HepG2 (cell line): ENCODE results near the gene RASSF4. TPM values are rescaled to one million over a fixed set of nuclear protein-coding genes. Genes with fewer than 3 reads are reported as not detected.

Source experiments
- ATAC-seq: fragments of 200-7000 bp; cut with Tn5 transposase; 3 replicates; pipeline ENCODE4 v1.9.1; 2020; ENCODE audit warnings: mild to moderate bottlenecking, moderate library complexity
- BruUV-seq: library from RNA; stranded (reverse); fragments of 400-500 nt; replicated peaks from 2 replicates; lab custom pipeline; 2021; lab: Mats Ljungman, UMichigan
- CTCF ChIA-PET: fragments of 300-600 bp; formaldehyde crosslinking; extraction: SDS; loops from one replicate; lab custom pipeline; 2021; ENCODE audit warnings: low total read pairs, inconsistent platforms, low intra/inter-chr PET ratio; lab: Yijun Ruan, JAX
- POLR2A ChIA-PET: fragments of 350-600 bp; sonication (Branson Sonifier 250); formaldehyde crosslinking; loops from one replicate; lab custom pipeline; 2020; ENCODE audit warnings: antibody characterized with exemption, inconsistent platforms; lab: Yijun Ruan, JAX
- DNase-seq: peaks from one replicate; pipeline ENCODE4 v3.0.0-alpha.2; 2015; ENCODE audit warnings: low spot score
- FAIRE-seq: peaks from 3 replicates; lab custom pipeline; 2011; peaks lifted over from hg19 to GRCh38; lab: Jason Lieb, UNC
- H2AFZ ChIP-seq: one replicate; pipeline ENCODE4 v1.6.1; 2011; ENCODE audit warnings: low read length, inconsistent platforms
- H3K27ac ChIP-seq: fragments of 300-600 bp; 3 replicates; pipeline ENCODE4 v1.8.0; 2011; ENCODE audit warnings: mixed run types, mild to moderate bottlenecking, mixed read lengths, low read length, inconsistent platforms; ENCODE audit not compliant: insufficient read depth; ENCODE audit errors: extremely low read length
- H3K27me3 ChIP-seq, 2 experiments: fragments of 200-600 bp in 1 of 2; 2 replicates in 1 of 2; 3 replicates in 1 of 2; pipeline versions ENCODE4 v1.6.0 to v1.8.0; 2011; ENCODE audit warnings: low read length in 2 of 2, mild to moderate bottlenecking in 2 of 2, moderate library complexity in 2 of 2, inconsistent platforms in 1 of 2; ENCODE audit not compliant: insufficient read depth in 2 of 2, control insufficient read depth in 1 of 2
- H3K36me3 ChIP-seq, 2 experiments: fragments of 200-600 bp in 1 of 2; replicated peaks in 1 of 2; 2 replicates in 1 of 2; 3 replicates in 1 of 2; pipeline versions ENCODE4 v1.5.1 to v1.8.0; 2011; ENCODE audit warnings: low read length in 2 of 2, inconsistent platforms in 1 of 2; ENCODE audit not compliant: insufficient read depth in 2 of 2, control insufficient read depth in 1 of 2
- H3K4me1 ChIP-seq: 2 replicates; pipeline ENCODE4 v1.5.1; 2012; ENCODE audit warnings: low read length, inconsistent platforms; ENCODE audit not compliant: insufficient read depth
- H3K4me2 ChIP-seq: 2 replicates; pipeline ENCODE4 v1.6.0; 2011; ENCODE audit warnings: low read depth, low read length, inconsistent platforms
- H3K4me3 ChIP-seq, 3 experiments: fragments of 200-600 bp in 1 of 3; sonication (generic), shearing (Covaris generic) in 1 of 3; replicated peaks in 1 of 3; 2 replicates each; pipeline ENCODE4 v1.5.1; 2011 to 2016; ENCODE audit warnings: low read length in 3 of 3, inconsistent platforms in 2 of 3, low read depth in 2 of 3, mild to moderate bottlenecking in 2 of 3, control low read depth in 1 of 3, mixed read lengths in 1 of 3; ENCODE audit not compliant: insufficient read depth in 1 of 3
- H3K79me2 ChIP-seq: one replicate; pipeline ENCODE4 v1.6.1; 2011; ENCODE audit warnings: low read length, inconsistent platforms; ENCODE audit not compliant: insufficient read depth
- H3K9ac ChIP-seq: 2 replicates; pipeline ENCODE4 v1.6.0; 2011; ENCODE audit warnings: mild to moderate bottlenecking, low read depth, low read length, inconsistent platforms; ENCODE audit not compliant: insufficient read depth
- H3K9me3 ChIP-seq: 2 replicates; pipeline ENCODE4 v1.5.1; 2012; ENCODE audit warnings: mild to moderate bottlenecking, low read length
- H4K20me1 ChIP-seq: 2 replicates; pipeline ENCODE4 v1.6.0; 2011; ENCODE audit warnings: inconsistent platforms, mild to moderate bottlenecking, low read length, moderate library complexity; ENCODE audit not compliant: insufficient read depth
- BCL6 ChIP-seq: IDR thresholded peaks from 2 replicates; pipeline ENCODE4 v1.6.1; 2016; ENCODE audit warnings: missing genetic modification reagents, missing compliant biosample characterization
- CBX1 ChIP-seq: IDR thresholded peaks from one replicate; pipeline ENCODE4 v1.6.1; 2016; ENCODE audit warnings: antibody characterized with exemption, low read depth
- CTCF ChIP-seq: sonication (generic); formaldehyde crosslinking; IDR thresholded peaks from 2 replicates; pipeline ENCODE4 v1.5.0; 2020; ENCODE audit warnings: mild to moderate bottlenecking, missing genetic modification reagents, moderate library complexity
- ELK4 ChIP-seq: sonication (generic); formaldehyde crosslinking; IDR thresholded peaks from 2 replicates; pipeline ENCODE4 v1.9.0; 2021; ENCODE audit warnings: missing genetic modification reagents, borderline replicate concordance
- ERF ChIP-seq: IDR thresholded peaks from 2 replicates; pipeline ENCODE4 v1.6.1; 2018; ENCODE audit warnings: missing biosample characterization, missing genetic modification reagents
- FOSL1 ChIP-seq: sonication (generic); formaldehyde crosslinking; IDR thresholded peaks from 2 replicates; pipeline ENCODE4 v1.9.0; 2021; ENCODE audit warnings: missing genetic modification reagents, borderline replicate concordance
- HES4 ChIP-seq: sonication (generic); formaldehyde crosslinking; IDR thresholded peaks from 2 replicates; pipeline ENCODE4 v1.9.0; 2021; ENCODE audit warnings: mild to moderate bottlenecking, missing genetic modification reagents, borderline replicate concordance
- ISX ChIP-seq: sonication (generic); formaldehyde crosslinking; conservative IDR thresholded peaks from 2 replicates; pipeline ENCODE4 v1.5.0; 2020; ENCODE audit warnings: missing genetic modification reagents
- MED1 ChIP-seq: sonication (generic); formaldehyde crosslinking; IDR thresholded peaks from 2 replicates; pipeline ENCODE4 v1.4.0; 2020; ENCODE audit warnings: missing genetic modification reagents
- NFE2L1 ChIP-seq: sonication (generic); formaldehyde crosslinking; IDR thresholded peaks from 2 replicates; pipeline ENCODE4 v1.4.0; 2020; ENCODE audit warnings: missing genetic modification reagents, mild to moderate bottlenecking, borderline replicate concordance
- RARA ChIP-seq: IDR thresholded peaks from 2 replicates; pipeline ENCODE4 v1.6.1; 2016; ENCODE audit warnings: missing genetic modification reagents, missing compliant biosample characterization
- SMARCC2 ChIP-seq: fragments of 450-650 bp; IDR thresholded peaks from 2 replicates; pipeline ENCODE4 v1.6.1; 2017; ENCODE audit warnings: antibody characterized with exemption, mild to moderate bottlenecking
- SOX13 ChIP-seq, 3 experiments: fragments of 450-650 bp in 1 of 3; sonication (generic) in 1 of 3; formaldehyde crosslinking in 1 of 3; IDR thresholded peaks in 2 of 3; conservative IDR thresholded peaks in 1 of 3; 2 replicates each; pipeline versions ENCODE4 v1.5.0 to v1.6.1; 2016 to 2020; ENCODE audit warnings: antibody characterized with exemption in 1 of 3, mild to moderate bottlenecking in 1 of 3, missing compliant biosample characterization in 1 of 3, missing genetic modification reagents in 1 of 3, moderate library complexity in 1 of 3
- TGIF2 ChIP-seq: IDR thresholded peaks from 2 replicates; pipeline ENCODE4 v1.6.1; 2016; ENCODE audit warnings: control low read depth, missing compliant biosample characterization
- ZNF232 ChIP-seq: sonication (generic); formaldehyde crosslinking; IDR thresholded peaks from 2 replicates; pipeline ENCODE4 v1.4.0; 2020; ENCODE audit warnings: missing genetic modification reagents, borderline replicate concordance
- ZNF33A ChIP-seq: sonication (generic); formaldehyde crosslinking; IDR thresholded peaks from 2 replicates; pipeline ENCODE4 v1.5.1; 2020; ENCODE audit warnings: missing genetic modification reagents, mild to moderate bottlenecking, moderate library complexity, borderline replicate concordance
- ZNF362 ChIP-seq: sonication (generic); formaldehyde crosslinking; IDR thresholded peaks from 2 replicates; pipeline ENCODE4 v1.4.0; 2020; ENCODE audit warnings: missing genetic modification reagents, mild to moderate bottlenecking, borderline replicate concordance
- ZNF737 ChIP-seq: sonication (generic); formaldehyde crosslinking; IDR thresholded peaks from 2 replicates; pipeline ENCODE4 v1.5.0; 2020; ENCODE audit warnings: missing genetic modification reagents, mild to moderate bottlenecking, borderline replicate concordance
- WGBS: methylation state at CpG from one replicate; pipeline ENCODE4 v1.1.6; 2017; ENCODE audit warnings: low lambda C conversion rate; 5-methylcytosine and 5-hydroxymethylcytosine counted together
- in situ Hi-C: cut with HindIII; loops from 2 replicates; pipeline ENCODE4 v1.10.0; 2017; ENCODE audit warnings: low pct_unique_long_range_greater_than_20kb; ENCODE audit not compliant: extremely low pct_ligation_motif_present
- intact Hi-C: fragments of 100-400 bp; cut with micrococcal nuclease; formaldehyde crosslinking; loops from one replicate; pipeline ENCODE4 v1.10.0; 2022; ENCODE audit not compliant: unreplicated experiment
- polyA plus RNA-seq, 8 experiments: library from polyadenylated mRNA; depleted of rRNA in 3 of 8; stranded (reverse) in 7 of 8; unstranded in 1 of 8; fragments of >200 nt; fragmentation: Illumina TruSeq in 4 of 8; extraction: Trizol in 4 of 8; gene quantifications; 2 replicates each; pipeline versions ENCODE4 v1.2.1 to v1.2.3, GENCODE V29; 2011 to 2016; ENCODE audit warnings: low read depth in 4 of 8, missing spikeins in 1 of 8, mixed read lengths in 1 of 8; ENCODE audit not compliant: insufficient read depth in 1 of 8
- total RNA-seq, 5 experiments: library from RNA; depleted of rRNA; stranded (reverse); fragments of >200 nt; fragmentation: Illumina TruSeq; extraction: Trizol; gene quantifications; 2 replicates each; pipeline ENCODE4 v1.2.3, GENCODE V29; 2016; ENCODE audit warnings: low read depth in 1 of 5

Gene RASSF4
- total and polyA plus RNA-seq, 2 of the 13 experiments (the other 11 are each of a cell fraction or from before 2014, with no cell fraction given): 34.0 to 51.7 TPM

GRCh38 chr10:44948642-44949041, 11.0 kb upstream of the RASSF4 start (continued):
- TF ChIP-seq ZNF362: no peak
- TF ChIP-seq, all 625 proteins: peak for 0

GRCh38 chr10:44949127-44949802, 10.3 kb upstream of the RASSF4 start:
- no peaks in the 10 kb centered on the region for H3K36me3 ChIP-seq
- ChIA-PET POLR2A (interaction anchor here (1.1 to 5.9 kb wide), 10 partner anchors 9 to 46 kb away, joined by 3 to 84 read pairs (median 8); partner anchors contain the start of genes DEPP1 and RASSF4), CTCF (interaction anchor here (1.7 kb wide), 1 partner anchor 26 kb away, joined by 5 read pairs; no protein-coding TSS in a partner anchor)
- intact Hi-C loops: no loop called here
- H3K9me3 ChIP-seq: peaks cover 5% of the 10 kb centered on the region
- H2AFZ ChIP-seq: no peak overlapping the region
- peak overlapping the region; percentile 68 for H3K4me2 ChIP-seq
- no peak overlapping the region for H3K4me3 ChIP-seq
- in situ Hi-C loops: no loop called here
- H3K27me3 ChIP-seq: no peaks in the 10 kb centered on the region
- FAIRE-seq (no peak), DNase-seq (no peak), ATAC-seq (peak; percentile 48)
- H3K79me2 ChIP-seq: no peaks in the 10 kb centered on the region
- peaks cover 92% of the 10 kb centered on the region for H3K4me1 ChIP-seq
- H4K20me1 ChIP-seq: no peaks in the 10 kb centered on the region
- BruUV-seq: no TSS peak
- no peak overlapping the region for H3K27ac ChIP-seq
- no peak overlapping the region for H3K9ac ChIP-seq
- 71% methylated on average over 4 of the region's 5 CpGs for WGBS
- TF ChIP-seq HES4 (CRISPR knock-in tag) (no peak), ELK4 (no peak), MED1 (CRISPR knock-in tag) (no peak), SOX13 (IDR thresholded peaks at IDR 0.05) (no peak), SOX13 (CRISPR knock-in tag; conservative IDR thresholded peaks at IDR 0.05 in 1 of 2, IDR thresholded peaks at IDR 0.05 in 1 of 2) (0 out of 4 replicates have a peak, but pooled peaks of 1 of the 2 experiments have one; percentile 12), ERF (no peak), ZNF33A (CRISPR knock-in tag) (no peak), NFE2L1 (CRISPR knock-in tag) (no peak), RARA (CRISPR knock-in tag) (peak; percentile 49; the same call in 1 of the 2 replicates), FOSL1 (no peak), SMARCC2 (no peak), BCL6 (peak; percentile 95), ZNF737 (CRISPR knock-in tag) (no peak), TGIF2 (CRISPR knock-in tag) (no peak), ZNF232 (no peak), ISX (CRISPR knock-in tag) (no peak), CBX1 (no peak), CTCF (CRISPR knock-in tag) (peak; percentile 28; the same call in 1 of the 2 replicates)
